HG02588 (cell line): ENCODE measurements around the gene RPS6KB2.
"Not testable (repeated sequence)": the region's sequence is repeated elsewhere in the genome, so short reads cannot be mapped to it uniquely, and the experiment has no call there.

Source experiments
- ATAC-seq: cut with Tn5 transposase; IDR thresholded peaks from one replicate; pipeline ENCODE4 v1.9.1; 2021; ENCODE audit warnings: mild to moderate bottlenecking, moderate library complexity; ENCODE audit not compliant: unreplicated experiment

Gene RPS6KB2

GRCh38 chr11:67427364-67427859, 882 bp upstream of the RPS6KB2 start:
- ATAC-seq, result not testable (repeated sequence)

- no peak for ATAC-seq
These were observed 859 bp downstream of the RPS6KB2 start for GRCh38 chr11:67429038-67429668.

- ATAC-seq, result no peak
These were observed 1.4 kb downstream of the RPS6KB2 start for GRCh38 chr11:67429722-67430121.

GRCh38 chr11:67431346-67432249, 3.3 kb downstream of the RPS6KB2 start:
- ATAC-seq, result no peak

- no peak for ATAC-seq
These were observed 4.5 kb downstream of the RPS6KB2 start for GRCh38 chr11:67432655-67433349.

GRCh38 chr11:67433536-67434394, 5.5 kb downstream of the RPS6KB2 start:
- ATAC-seq, result no peak

GRCh38 chr11:67434395-67434881, 6.1 kb downstream of the RPS6KB2 start:
- ATAC-seq, result no peak

GRCh38 chr11:67435031-67435726, 6.9 kb downstream of the RPS6KB2 start:
- no peak for ATAC-seq

- no peak for ATAC-seq
These were observed 7.6 kb downstream of the RPS6KB2 start for GRCh38 chr11:67435727-67436458.

GRCh38 chr11:67436459-67437081, 8.3 kb downstream of the RPS6KB2 start:
- ATAC-seq, result peak; percentile 38

- ATAC-seq, result no peak
These were observed 9.0 kb downstream of the RPS6KB2 start, which contains the start of gene PTPRCAP for GRCh38 chr11:67437082-67437808. Gene PTPRCAP (minus strand): TSS chr11:67437682. CDS start chr11:67437619, 63 bp downstream.

GRCh38 chr11:67437809-67438157, 9.5 kb downstream of the RPS6KB2 start:
- ATAC-seq, result no peak

GRCh38 chr11:67438158-67438902, 10.0 kb downstream of the RPS6KB2 start:
- no peak for ATAC-seq

- ATAC-seq, result no peak
These were observed 11.3 kb downstream of the RPS6KB2 start for GRCh38 chr11:67439321-67440228.

GRCh38 chr11:67440229-67441097, 12.2 kb downstream of the RPS6KB2 start:
- ATAC-seq, result no peak
